ENCODE data around the gene RASSF3. TPM values are rescaled to one million over a fixed set of nuclear protein-coding genes. Genes with fewer than 3 reads are reported as not detected.

The RASSF3 gene
- 9.2 and 9.8 TPM in 2 replicates for total RNA-seq

GRCh38 chr12:64610079-64610659, at the start of gene RASSF3:
Gene RASSF3 (plus strand): TSS chr12:64610495. CDS start chr12:64610633, 138 bp downstream.

Other genes with a start within 250 kb of the RASSF3 start
- under 0.01 TPM in 1 of 2 replicates, not detected in the other for gene C12orf56, start 219.7 kb upstream of the RASSF3 start, total RNA-seq
- gene XPOT, start 206.1 kb upstream of the RASSF3 start, total RNA-seq = 65.9 and 79.9 TPM in 2 replicates
- 11.3 and 11.8 TPM in 2 replicates for gene TBK1, start 158.4 kb upstream of the RASSF3 start, total RNA-seq
- 60.9 and 61.9 TPM in 2 replicates for gene GNS, start 148.9 kb downstream of the RASSF3 start, total RNA-seq
- gene TBC1D30, start 214.2 kb downstream of the RASSF3 start, total RNA-seq = 0.34 and 0.45 TPM in 2 replicates

Measured in bronchus fibroblast of lung (primary cell).